ENCODE measurements around the gene CDK11B. TPM values are rescaled to one million over a fixed set of nuclear protein-coding genes. Genes with fewer than 3 reads are reported as not detected.
A peak's percentile ranks its signal among the peaks of the same experiment; 100 is the strongest.

Gene CDK11B
- total RNA-seq, 1 donor from 2014 or later: 12.6 TPM

- Histone ChIP-seq H3K36me3 (no peaks in the 10 kb centered on the region), H3K79me2 (ENCODE audit: low read depth) (peaks cover 30% of the 10 kb centered on the region), H3K4me2 (peak overlapping the region; percentile 81), H3K9ac (peak overlapping the region; percentile 91), H3K9me3 (ENCODE audit: low read depth) (no peaks in the 10 kb centered on the region), H3K27ac (no peak overlapping the region), H3F3A (ENCODE audit: low read depth) (peaks cover 14% of the 10 kb centered on the region), H3K4me1 (peaks cover 11% of the 10 kb centered on the region), H3K27me3 (no peaks in the 10 kb centered on the region), H2AFZ (replicated peaks) (no peak overlapping the region), H3K4me3 (peak overlapping the region; percentile 92), H4K20me1 (ENCODE audit: low read depth) (peaks cover 53% of the 10 kb centered on the region)
- no peaks in the 10 kb centered on the region for H3K27me3 Mint-ChIP-seq (ENCODE audit: insufficient read depth, low read depth)
- H3K4me3 Mint-ChIP-seq: peak overlapping the region; percentile 87
- H3K4me1 Mint-ChIP-seq: peaks cover 26% of the 10 kb centered on the region
- H3K27ac Mint-ChIP-seq: no peak overlapping the region
- no peak for DNase-seq (ENCODE audit: low spot score)
- H3K9me3 Mint-ChIP-seq: no peaks in the 10 kb centered on the region
- peaks cover 8% of the 10 kb centered on the region for H3K36me3 Mint-ChIP-seq
- TF ChIP-seq, protein P1, sequence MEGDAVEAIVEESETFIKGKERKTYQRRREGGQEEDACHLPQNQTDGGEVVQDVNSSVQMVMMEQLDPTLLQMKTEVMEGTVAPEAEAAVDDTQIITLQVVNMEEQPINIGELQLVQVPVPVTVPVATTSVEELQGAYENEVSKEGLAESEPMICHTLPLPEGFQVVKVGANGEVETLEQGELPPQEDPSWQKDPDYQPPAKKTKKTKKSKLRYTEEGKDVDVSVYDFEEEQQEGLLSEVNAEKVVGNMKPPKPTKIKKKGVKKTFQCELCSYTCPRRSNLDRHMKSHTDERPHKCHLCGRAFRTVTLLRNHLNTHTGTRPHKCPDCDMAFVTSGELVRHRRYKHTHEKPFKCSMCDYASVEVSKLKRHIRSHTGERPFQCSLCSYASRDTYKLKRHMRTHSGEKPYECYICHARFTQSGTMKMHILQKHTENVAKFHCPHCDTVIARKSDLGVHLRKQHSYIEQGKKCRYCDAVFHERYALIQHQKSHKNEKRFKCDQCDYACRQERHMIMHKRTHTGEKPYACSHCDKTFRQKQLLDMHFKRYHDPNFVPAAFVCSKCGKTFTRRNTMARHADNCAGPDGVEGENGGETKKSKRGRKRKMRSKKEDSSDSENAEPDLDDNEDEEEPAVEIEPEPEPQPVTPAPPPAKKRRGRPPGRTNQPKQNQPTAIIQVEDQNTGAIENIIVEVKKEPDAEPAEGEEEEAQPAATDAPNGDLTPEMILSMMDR (IDR thresholded peaks at IDR 0.05): no peak
- TF ChIP-seq EZH2phosphoT487 (IDR thresholded peaks at IDR 0.05) (no peak), EZH2 (IDR thresholded peaks at IDR 0.05) (no peak)
Measured at GRCh38 chr1:1616838-1617237, 42.0 kb downstream of the CDK11B start.

DNA sequence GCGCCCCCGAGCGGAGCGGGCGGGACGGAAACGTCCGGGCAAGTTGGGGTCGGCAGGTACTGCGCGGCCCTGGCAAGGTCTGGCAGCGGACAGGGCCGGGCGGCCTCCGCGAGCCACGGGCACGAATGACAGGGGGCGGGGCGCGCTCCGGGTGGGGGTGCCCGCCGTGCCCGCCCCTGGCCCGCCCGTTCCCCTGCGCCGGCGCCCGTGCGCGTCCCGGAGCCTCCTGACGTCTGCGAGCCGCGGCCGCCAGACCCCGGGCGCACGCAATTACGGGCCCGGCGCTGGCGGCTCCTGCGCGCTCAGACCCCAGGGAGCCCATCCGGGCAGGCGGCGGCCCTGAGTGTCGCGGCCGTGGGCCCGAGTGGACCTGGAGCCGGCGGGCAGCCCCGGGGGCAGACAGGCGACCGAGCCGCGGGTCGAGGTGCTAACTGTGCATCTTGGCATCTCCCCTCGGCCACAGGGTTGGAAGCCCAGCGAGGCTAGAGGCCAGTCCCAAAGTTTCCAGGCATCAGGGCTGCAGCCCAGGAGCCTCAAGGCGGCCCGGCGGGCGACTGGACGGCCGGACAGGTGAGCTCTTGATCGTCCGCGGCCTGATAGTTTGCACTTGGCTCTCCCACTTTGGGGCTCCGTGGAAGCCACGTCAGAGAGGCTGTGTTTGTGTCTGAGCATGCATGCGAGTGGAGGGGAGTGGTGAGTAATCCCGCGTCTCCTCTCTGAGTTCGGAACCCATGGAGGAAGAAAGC is 42.6 kb downstream of the CDK11B start:
- Histone ChIP-seq H3K27me3 (no peaks in the 10 kb centered on the region), H4K20me1 (ENCODE audit: low read depth) (peaks cover 49% of the 10 kb centered on the region), H3K9ac (peak overlapping the region; percentile 91), H3K79me2 (ENCODE audit: low read depth) (peaks cover 30% of the 10 kb centered on the region), H3K4me1 (peaks cover 11% of the 10 kb centered on the region), H3K4me3 (peak overlapping the region; percentile 92), H3K36me3 (no peaks in the 10 kb centered on the region), H2AFZ (replicated peaks) (peak overlapping the region; percentile 48), H3K27ac (no peak overlapping the region), H3K4me2 (peak overlapping the region; percentile 81), H3F3A (ENCODE audit: low read depth) (peaks cover 14% of the 10 kb centered on the region), H3K9me3 (ENCODE audit: low read depth) (no peaks in the 10 kb centered on the region)
- no peaks in the 10 kb centered on the region for H3K27me3 Mint-ChIP-seq (ENCODE audit: insufficient read depth, low read depth)
- H3K4me3 Mint-ChIP-seq: peak overlapping the region; percentile 87
- peaks cover 26% of the 10 kb centered on the region for H3K4me1 Mint-ChIP-seq
- peak; percentile 76 for DNase-seq (ENCODE audit: low spot score)
- H3K27ac Mint-ChIP-seq: no peak overlapping the region
- no peaks in the 10 kb centered on the region for H3K9me3 Mint-ChIP-seq
- H3K36me3 Mint-ChIP-seq: peaks cover 8% of the 10 kb centered on the region
- TF ChIP-seq EZH2phosphoT487 (IDR thresholded peaks at IDR 0.05): no peak
- TF ChIP-seq EZH2 (IDR thresholded peaks at IDR 0.05): no peak
- TF ChIP-seq, protein P1 (IDR thresholded peaks at IDR 0.05): no peak

- Histone ChIP-seq H3K4me2 (peak within 1 kb of the TSS; percentile 81), H3K9me3 (ENCODE audit: low read depth) (no peaks in the 10 kb centered on the region), H3K4me1 (peaks cover 11% of the 10 kb centered on the region), H3K36me3 (no peaks in the 10 kb centered on the region), H3K27me3 (no peaks in the 10 kb centered on the region), H3K4me3 (peak within 1 kb of the TSS; percentile 92), H4K20me1 (ENCODE audit: low read depth) (peaks cover 43% of the 10 kb centered on the region), H3K27ac (peak within 1 kb of the TSS; percentile 98), H3K9ac (peak within 1 kb of the TSS; percentile 91), H3K79me2 (ENCODE audit: low read depth) (peaks cover 30% of the 10 kb centered on the region), H2AFZ (replicated peaks) (peak within 1 kb of the TSS; percentile 48), H3F3A (ENCODE audit: low read depth) (peaks cover 14% of the 10 kb centered on the region)
- peak; percentile 100 for DNase-seq (ENCODE audit: low spot score)
- H3K27me3 Mint-ChIP-seq (ENCODE audit: insufficient read depth, low read depth): peaks cover 2% of the 10 kb centered on the region
- H3K36me3 Mint-ChIP-seq: peaks cover 8% of the 10 kb centered on the region
- H3K9me3 Mint-ChIP-seq: no peaks in the 10 kb centered on the region
- H3K27ac Mint-ChIP-seq: peak within 1 kb of the TSS; percentile 86
- peaks cover 26% of the 10 kb centered on the region for H3K4me1 Mint-ChIP-seq
- TF ChIP-seq EZH2phosphoT487 (IDR thresholded peaks at IDR 0.05) (no peak), EZH2 (IDR thresholded peaks at IDR 0.05) (no peak)
- H3K4me3 Mint-ChIP-seq: peak within 1 kb of the TSS; percentile 95
Measured at GRCh38 chr1:1615256-1616044, 43.4 kb downstream of the CDK11B start, which contains the start of gene MIB2. MIB2 (plus strand) TSS chr1:1615500; CDS start chr1:1623453, 7,953 bp downstream.
